CD4-positive, alpha-beta T cell treated with Interleukin-17A for 4 hours (primary cell): Measurements from ENCODE around the gene SFXN2.
"Not testable (repeated sequence)": the region's sequence is repeated elsewhere in the genome, so short reads cannot be mapped to it uniquely, and the experiment has no call there.

Experiments used
- DNase-seq: peaks from one replicate; pipeline ENCODE4 v3.0.0-alpha.2; 2020; ENCODE audit warnings: mixed read lengths

The SFXN2 gene

DNA sequence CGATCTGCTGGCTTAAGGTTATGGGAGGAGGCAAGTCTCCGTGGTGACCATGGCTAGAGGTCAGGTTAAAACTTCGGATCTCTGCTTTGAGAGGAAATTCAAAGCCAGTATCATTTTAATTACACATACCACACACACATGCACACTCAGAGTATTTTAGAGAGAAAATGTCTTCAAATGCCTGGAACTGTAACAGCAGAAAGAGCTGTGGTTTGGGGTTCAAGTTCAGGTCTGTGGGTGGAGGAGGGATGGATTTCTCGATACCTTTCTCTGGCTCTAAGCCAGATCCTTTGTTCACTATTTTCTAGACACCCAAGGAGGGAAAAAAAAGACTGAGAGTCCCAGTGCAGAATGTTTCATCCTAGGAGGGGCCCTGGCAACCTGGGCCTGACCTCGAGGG lies 32.7 kb upstream of the SFXN2 start:
- DNase-seq = no peak

DNA sequence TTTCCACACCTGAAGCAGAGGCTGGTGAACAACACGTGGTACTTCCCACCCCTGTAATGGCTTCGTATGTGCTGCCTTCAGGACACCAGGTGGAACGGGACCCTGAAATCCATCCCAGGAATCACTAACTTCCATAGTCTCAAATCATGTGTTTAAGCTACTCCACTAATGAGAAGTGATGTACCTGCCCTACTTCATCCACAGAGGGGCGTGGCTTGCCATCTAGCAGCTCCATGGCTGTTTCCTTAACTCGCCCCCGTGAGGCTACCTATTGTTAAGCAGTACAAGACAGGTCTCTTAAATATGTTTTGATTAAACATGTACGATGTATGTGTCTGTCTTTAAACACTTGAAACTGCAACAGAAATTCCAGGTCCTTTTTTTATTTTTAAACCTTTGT lies 32.0 kb upstream of the SFXN2 start:
- peak; percentile 64 for DNase-seq

DNA sequence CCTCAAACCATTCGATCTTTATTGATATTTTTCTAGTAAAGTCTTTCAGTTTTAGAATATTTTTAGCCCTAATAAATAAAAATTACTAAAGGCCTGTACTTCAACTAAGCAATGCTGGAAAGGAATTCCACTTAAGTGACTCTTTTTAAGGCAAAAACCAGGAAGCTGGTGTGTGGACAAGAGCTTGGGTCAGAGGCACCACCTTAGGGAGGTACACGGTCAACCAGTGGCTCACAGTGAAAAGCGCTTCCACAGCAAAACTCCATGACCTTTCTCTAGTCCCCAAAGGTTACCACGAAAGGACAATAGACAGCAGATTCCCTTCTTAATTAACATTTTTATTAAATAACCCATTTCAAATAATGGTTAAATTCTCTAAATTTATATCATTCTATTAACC lies 31.5 kb upstream of the SFXN2 start:
- no peak for DNase-seq

DNA sequence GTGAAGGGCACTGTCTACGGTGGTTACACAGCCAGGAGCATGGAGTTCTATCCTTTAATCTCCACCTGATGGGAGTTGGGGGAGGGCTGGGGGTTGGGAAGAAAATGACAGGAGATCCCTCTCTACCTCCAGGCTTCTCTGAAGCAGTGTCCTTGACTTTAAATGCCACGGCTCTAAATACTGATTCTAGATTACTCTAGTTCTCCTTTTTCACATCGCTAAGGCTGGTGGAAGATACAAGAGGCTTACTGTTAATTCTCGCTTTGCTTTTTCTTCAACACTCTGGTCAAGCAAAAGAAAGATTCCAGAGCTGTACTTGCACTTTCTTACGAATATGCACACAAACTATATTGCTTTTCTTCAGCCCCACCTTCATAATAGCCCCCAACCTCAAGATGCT lies 30.7 kb upstream of the SFXN2 start:
- no peak for DNase-seq

DNA sequence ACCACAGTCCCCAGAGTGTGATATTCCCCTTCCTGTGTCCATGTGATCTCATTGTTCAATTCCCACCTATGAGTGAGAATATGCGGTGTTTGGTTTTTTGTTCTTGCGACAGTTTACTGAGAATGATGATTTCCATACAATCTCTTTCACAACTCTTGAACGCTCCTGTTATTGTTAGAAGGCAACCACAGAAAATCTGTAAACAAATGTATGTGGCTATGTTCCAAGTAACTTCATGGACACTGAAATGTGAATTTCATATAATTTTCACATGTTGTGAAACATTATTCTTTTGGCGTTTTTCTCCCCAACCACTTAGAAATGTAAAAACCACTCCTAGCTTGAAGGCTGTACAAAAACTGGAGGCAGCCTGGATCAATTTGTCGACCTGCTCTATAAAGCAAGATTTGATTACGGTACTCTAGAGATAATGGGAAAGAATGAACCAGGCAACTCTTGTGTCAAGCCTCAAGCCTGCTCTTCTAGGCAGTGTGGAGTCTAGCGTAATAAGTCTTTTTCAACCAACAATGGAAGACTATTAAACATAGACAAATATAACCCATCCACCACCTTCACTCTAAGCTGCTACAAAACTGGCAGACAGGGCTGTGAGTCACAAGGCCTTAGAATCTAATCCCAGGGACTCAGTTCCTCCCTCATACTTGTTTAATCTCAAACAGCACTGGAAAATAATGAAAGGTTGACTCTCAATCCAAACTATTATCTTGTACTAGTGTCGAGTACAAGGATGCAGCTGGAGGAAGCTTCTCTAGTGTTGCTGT lies 23.0 kb upstream of the SFXN2 start:
- DNase-seq = no peak

DNA sequence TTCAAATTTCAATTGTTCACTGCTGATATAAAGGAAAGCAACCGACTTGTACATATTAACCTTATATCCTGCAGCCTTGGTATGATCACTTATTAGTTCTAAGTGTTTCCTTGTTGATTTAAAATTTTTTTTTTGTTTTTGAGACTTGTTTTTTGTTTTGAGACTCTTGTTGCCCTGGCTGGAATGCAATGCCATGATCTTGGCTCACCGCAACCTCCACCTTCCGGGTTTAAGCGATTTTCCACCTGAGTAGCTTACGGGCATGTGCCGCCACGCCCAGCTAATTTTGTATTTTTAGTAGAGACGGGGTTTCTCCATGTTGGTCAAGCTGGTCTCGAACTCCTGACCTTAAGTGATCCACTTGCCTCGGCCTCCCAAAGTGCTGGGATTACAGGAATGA lies 19.0 kb upstream of the SFXN2 start:
- DNase-seq = not testable (repeated sequence)

DNA sequence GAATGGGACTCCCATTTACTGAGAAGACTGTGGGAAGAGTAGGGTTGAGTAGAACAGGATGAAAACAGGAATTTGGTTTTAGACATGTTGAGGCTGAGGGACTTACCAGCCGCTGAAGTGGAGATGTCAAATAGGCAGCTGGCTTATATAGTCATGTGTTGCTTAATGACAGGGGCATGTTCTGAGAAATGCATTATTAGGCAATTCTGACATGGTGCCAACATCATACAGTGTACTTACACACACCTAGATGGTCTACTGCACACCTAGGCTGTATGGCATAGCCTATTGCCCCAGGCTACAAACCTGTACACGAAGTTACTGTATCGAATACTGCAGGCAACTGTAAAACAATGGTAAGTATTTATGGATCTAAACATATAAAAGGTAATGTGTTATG lies 17.7 kb upstream of the SFXN2 start:
- DNase-seq = no peak

DNA sequence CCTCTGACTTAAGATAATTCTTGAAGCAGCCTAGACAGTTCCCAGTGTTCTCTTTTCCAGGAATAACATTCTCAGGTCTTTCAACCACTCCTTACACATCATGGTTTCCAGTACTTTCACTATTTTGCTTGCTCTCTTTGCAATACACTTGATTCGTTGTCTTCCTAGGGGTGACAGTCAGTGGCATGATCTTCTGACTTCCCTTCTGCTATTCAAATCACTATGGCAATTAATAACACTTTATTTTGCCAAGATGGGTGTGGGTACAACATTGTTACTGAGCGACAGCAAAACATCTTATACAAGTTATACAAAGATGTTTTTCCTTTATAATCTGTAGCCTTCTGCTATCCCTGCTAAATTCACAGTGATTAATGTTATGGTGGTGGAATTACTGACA lies 15.5 kb upstream of the SFXN2 start:
- DNase-seq = no peak

DNA sequence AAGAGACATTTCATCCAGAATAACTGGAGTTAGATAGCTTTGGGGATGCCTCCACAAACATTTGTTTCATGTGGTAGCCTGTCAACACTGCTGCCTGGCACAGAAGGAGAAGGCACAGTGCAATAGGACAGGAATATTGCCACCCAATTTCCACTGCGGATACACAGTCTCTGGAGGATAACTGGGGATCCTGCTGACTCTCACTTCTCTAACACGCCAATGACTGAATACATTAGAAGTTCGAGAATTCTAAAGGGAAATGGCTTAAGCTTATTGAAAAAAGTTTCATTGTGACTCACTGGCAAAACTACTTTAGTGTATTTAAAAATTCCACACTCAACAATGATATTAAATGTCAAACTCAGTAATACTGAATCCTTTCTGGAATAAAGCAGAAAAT lies 13.2 kb upstream of the SFXN2 start:
- no peak for DNase-seq

DNA sequence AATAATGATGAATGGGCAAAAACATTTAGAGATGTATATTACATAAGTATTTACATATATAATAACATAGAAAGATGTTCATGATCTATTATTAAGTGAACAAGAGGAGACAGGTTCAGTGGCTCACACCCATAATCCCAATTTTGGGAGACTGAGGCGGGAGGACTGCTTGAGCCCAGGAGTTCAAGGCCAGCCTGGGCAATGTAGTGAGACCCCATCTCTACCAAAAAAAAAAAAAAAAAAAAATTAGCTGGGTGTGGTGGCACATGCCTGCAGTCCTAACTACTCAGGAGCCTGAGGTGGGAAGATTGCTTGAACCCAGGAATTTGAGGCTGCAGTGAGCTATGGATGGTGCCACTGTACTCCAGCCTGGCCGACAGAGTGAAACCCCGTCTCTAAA lies 12.6 kb upstream of the SFXN2 start:
- DNase-seq = no peak

DNA sequence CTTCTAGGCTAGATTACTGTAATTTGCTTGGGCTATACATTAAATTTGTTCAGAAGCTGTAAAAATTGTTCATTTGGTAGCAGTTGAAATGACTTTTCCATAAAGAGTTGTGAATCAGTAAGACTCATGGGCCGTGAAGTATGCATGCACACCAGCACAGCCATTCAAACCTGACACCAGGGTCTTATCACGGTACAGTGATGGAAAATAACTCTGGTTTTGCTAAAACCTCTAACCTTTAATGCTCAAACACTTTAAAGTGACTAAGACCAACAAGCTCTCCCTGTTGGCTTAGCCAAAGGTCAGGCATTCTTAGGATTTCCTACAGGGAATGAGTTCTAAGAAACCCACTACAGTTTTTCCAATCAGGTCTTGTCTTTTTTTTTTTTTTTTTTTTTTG lies 11.7 kb upstream of the SFXN2 start:
- no peak for DNase-seq

DNA sequence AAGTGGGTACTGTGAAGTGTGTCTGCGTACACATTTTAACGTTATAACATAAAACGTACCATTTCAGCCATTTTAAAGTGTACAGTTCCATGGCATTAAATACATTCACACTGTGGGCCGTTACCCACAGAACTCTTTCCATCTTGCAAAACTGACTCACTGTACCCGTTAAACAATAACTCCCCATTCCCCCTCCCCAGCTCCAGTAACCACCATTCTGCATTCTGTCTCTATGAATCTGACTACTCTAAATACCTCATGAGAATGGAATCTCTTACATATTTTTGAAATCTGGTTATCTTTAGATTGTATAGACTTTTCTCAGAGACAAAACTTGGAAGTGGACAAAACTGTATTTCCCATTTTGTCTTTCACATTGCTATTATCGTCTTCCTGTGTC lies 9.5 kb upstream of the SFXN2 start:
- no peak for DNase-seq

DNA sequence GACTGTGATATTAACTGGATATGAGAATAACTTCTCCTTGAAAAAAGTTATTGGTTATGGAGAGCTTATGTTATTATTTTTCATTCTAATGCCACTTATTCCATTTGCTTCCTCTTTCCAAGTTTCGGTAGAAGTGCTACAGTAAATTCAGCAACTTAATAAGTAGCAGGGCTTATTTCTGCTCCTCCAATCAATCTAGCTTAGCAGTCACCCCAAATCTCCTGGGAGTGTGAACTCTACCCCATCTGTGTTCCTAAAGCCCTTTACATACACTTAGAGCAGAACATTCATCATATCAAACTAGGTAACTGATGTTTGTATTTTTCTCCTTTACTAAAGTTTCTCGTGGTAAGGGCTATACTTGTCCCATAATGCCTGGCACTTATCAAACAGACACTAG lies 8.9 kb upstream of the SFXN2 start:
- no peak for DNase-seq

DNA sequence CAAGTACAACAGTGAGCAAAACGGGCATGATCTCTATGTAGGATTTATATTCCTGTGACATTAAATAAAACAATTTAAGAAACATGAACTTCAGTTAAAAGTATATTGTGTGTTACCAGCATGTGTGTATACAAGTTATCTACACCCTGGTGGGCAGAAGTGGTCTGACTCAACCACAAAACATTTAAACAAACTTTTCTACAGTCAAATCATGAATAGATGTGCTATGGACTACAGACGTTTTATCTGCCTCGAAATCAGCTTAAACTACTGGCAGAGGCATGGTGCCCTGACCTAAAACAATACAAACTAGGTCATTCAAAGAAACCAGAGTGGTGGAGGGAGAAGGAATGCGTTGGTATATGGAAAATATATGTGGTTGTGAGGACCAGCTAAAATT lies 3.8 kb upstream of the SFXN2 start:
- no peak for DNase-seq

DNA sequence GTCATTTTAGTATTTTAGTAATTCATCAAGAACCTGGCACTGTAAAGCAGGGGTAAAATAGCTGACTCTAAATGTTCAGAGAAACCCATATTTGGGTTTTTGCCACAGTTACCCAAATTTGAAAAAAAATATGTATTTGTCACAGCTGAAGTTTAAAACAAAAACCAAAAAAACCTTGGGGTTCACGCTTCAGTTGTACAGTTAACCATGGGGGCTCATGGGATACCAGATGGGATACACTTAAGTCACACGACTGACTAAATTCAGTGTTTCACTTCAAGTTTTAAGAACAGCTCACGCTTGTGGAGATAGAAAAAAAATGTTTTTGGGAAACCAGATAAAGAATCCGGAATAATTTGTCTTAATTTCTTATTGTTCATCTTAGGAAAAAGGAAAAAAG lies 2.3 kb upstream of the SFXN2 start:
- DNase-seq = no peak

DNA sequence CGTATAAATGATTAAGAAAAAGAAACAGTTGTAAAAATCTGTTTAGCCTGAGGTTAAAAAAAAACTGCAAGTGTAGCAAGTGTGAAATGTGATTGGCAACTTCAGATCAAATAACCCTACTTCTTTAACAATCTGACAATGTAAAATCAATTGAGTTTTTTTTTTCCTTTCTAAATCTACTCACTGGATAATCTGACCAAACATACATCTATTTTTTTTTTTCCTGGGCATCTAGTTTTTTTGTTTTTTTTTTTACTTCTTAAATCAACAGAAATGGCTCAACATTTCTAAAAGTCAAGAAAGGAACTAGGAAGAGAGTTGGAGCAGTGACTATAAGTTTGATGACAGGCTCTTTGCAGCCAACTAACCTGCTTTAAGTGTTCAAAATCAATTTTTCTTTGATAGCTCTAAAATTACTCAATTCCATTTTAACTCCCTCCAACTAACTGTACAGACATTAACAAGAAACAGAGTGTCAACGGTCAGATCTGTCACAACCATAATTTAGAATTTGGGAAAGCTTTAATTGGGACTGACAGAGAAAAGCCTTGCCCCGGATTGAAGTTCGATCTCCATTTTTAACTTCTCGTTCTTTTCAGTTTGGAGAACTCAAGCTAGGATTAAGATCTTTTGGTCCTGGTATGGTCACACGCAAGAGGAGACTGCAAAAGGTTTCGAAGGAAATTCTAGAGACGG lies 1.4 kb upstream of the SFXN2 start:
- DNase-seq = no peak

DNA sequence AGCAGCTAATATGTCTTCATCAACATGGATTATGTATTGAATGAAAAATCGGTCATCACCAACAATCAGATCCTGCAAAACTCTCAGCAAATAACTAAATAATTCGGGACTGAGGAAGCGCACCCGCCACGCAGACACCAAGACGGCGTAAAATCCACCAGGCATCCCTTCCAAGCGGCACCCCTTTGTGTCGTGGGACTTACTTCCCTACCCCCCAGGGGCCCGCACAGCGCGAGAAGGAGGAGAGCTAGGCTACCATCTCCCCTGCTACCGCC lies 960 bp upstream of the SFXN2 start:
- no peak for DNase-seq

DNA sequence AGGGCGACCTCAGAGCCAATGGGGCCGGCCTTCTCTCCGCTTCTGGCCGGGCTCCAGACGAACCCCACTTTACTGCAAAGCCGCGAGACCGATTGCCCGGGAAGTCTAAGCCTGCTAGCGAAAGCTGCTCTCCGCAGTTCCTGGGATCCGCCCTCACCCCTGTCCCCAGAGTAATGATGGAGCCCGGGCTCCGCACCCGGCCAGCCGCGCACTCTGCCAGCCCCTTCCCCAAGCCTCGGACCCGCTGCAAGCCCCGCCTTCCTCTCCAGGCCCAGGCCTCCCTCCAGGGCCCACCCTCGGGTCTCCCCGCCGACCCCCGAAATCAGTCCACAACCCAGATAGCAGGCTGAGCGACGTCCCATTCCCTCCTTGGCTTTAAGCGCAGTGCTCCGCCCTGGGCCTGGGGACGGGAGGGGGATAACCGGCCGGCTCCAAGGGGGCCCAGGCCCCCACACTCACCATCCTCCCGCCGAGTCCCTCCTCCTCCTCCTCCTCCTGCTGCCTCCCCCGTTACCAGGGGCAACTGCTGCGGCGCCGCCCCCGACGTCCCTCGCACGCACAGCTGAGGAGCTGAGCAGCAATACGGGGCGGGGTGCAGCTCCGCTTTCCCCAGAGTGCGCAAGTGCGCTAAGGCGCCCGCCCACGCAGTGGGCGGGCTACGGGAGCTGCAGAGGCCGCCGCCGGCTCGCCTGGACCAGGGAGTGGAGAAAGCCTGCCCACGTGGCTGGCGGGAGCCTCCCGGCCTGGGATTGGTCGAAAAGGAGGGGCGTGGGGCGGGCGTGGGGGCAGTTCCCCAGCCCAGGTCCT lies 419 bp upstream of the SFXN2 start, which contains the start of gene ARL3:
Gene ARL3, minus strand, starts transcription at position 584 of the 807 bp plus-strand sequence. Its CDS starts 122 bp downstream, at position 462.
- peak; percentile 96 for DNase-seq

DNA sequence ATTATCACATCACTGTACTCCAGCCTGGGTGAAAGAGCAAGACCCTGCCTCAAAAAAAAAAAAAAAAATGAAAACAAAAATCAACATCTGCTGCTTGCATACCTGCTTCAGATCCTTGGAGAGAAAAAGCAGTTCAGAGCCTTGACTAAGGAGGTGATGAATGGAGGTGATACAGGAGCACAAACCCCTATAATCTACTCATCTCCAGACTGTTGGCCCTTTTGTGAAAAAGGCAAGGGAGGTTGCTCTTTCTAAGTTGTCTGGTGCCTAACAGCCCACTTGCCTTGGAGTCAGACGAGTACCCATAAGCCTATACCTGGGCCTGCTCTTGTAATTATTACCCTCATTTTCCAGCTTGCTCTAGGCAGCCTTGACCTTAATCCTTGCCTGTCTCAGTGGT lies 1.4 kb downstream of the SFXN2 start:
- no peak for DNase-seq

DNA sequence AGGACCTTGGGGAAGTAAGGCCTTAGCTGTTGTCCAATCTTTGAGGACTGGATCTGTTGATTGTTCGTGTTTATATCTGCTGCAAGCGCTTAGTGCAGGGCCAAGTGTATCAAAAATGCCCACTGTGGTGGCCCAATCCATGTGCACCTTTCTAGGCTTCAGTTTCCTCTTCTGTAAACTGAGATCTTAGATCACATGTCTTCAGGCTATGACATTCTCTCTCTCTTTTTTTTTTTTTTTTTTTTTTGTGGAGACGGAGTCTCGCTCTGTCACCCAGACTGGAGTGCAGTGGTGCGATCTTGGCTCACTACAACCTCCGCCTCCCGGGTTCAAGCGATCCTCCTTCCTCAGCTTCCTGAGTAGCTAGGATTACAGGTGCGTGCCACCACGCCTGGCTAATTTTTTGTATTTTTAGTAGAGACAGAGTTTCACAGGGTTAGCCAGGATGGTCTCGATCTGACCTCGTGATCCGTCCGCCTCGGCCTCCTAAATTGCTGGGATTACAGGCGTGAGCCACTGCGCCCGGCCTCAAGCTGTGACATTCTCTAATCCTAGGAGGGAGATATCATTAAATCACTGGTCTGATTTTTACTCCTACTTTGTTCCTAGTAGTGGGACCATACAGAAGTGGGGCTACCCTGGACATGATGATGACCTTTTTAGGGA lies 2.6 kb downstream of the SFXN2 start:
- not testable (repeated sequence) for DNase-seq

DNA sequence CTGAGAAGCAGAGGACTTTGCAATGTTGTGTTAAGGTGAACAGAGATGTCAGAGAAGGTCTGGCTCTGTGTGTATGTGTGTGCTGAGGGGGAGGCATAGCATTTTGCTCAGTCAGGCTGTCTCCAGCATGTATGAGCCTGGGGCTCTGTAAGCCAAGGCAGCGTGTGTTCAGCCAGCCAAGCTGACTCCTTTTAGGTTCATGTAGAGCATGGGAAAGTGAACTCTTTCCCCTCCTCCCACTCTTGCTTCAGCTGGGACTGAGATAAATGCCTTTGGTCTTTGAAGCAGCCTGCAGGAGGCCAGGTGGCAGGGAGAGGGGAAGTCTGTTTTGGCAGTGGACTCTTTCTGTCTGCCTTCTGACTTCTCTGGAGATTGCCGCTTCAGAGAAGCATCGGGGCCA lies 3.8 kb downstream of the SFXN2 start:
- DNase-seq = no peak

DNA sequence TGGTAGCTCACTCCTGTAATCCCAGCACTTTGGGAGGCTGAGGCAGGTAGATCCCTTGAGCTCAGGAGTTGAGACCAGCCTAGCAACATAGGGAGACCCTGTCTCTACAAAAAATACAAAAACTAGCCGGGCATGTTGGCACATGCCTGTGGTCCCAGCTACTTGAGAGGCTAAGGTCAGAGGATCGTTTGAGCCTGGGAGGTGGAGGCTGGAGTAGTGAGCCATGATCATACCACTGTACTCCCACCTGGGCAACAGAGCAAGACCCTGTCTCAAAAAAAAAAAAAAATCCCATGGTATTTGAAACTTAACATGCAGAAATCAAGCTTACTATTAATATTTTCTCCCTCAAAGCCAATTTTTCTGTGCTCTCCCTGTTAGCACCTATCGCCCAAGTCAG lies 5.9 kb downstream of the SFXN2 start:
- no peak for DNase-seq

DNA sequence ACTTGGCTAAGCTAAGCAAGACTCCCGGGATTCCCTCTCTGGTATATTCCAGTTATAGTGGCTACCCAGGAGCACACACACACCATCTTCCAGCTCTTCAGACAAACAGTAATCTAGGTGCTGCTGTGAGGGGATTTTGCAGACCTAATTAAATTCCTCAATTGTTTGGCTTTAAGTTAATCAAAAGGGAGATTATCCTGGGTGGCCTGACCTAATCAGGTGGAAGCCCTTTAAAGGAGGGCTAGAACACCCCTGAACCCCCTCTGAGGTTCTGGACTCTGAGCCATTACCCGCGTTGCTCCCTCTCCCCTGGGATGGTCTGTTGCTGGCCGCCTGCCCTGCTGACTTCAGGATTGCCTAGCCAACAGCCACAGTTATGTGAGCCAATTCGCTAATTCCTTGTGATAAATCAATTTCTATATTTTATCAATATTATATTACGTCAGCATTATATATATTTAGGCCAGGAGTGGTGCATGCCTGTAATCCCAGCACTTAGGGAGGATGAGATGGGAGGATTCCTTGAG lies 6.4 kb downstream of the SFXN2 start:
- DNase-seq = no peak
